ENCODE results near the gene PPP1R3A. TPM values are rescaled to one million over a fixed set of nuclear protein-coding genes. Genes with fewer than 3 reads are reported as not detected.

Gene PPP1R3A
- total RNA-seq, 1 donor from 2014 or later, result not detected

- Mint-ChIP-seq H3K27me3 (peaks cover 18% of the 10 kb centered on the region), H3K9me3 (ENCODE audit: low read depth) (no peaks in the 10 kb centered on the region), H3K4me1 (ENCODE audit: low read depth) (no peaks in the 10 kb centered on the region), H3K36me3 (ENCODE audit: insufficient read depth) (no peaks in the 10 kb centered on the region), H3K27ac (no peak overlapping the region), H3K4me3 (ENCODE audit: low read depth) (no peak overlapping the region)
- TF ChIP-seq, protein P1, sequence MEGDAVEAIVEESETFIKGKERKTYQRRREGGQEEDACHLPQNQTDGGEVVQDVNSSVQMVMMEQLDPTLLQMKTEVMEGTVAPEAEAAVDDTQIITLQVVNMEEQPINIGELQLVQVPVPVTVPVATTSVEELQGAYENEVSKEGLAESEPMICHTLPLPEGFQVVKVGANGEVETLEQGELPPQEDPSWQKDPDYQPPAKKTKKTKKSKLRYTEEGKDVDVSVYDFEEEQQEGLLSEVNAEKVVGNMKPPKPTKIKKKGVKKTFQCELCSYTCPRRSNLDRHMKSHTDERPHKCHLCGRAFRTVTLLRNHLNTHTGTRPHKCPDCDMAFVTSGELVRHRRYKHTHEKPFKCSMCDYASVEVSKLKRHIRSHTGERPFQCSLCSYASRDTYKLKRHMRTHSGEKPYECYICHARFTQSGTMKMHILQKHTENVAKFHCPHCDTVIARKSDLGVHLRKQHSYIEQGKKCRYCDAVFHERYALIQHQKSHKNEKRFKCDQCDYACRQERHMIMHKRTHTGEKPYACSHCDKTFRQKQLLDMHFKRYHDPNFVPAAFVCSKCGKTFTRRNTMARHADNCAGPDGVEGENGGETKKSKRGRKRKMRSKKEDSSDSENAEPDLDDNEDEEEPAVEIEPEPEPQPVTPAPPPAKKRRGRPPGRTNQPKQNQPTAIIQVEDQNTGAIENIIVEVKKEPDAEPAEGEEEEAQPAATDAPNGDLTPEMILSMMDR (IDR thresholded peaks at IDR 0.05; ENCODE audit: unreplicated experiment), result no peak
- no peak for DNase-seq (ENCODE audit: low spot score, unreplicated experiment)
These were observed 14.3 kb downstream of the PPP1R3A start for GRCh38 chr7:113904521-113904920.

DNA sequence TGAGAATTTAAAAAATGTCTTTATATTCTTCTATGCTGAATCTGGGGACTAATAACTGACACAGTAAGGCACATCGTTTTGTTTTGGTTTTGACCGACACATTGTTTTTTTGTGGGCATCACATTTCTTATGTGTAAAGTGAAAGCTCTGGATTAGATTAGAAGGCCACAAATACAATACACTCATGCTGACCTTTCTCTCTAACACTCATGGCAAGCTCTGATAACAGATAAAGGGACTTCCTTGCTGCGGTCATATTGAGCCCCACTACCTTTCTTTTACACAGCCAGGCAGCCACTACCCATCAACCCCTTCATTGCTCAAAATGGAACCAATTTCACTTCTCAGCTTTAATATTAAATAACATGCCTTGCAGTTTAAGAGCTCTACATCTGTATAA is 26.0 kb downstream of the PPP1R3A start:
- TF ChIP-seq, protein P1 (IDR thresholded peaks at IDR 0.05; ENCODE audit: unreplicated experiment), result no peak
- Mint-ChIP-seq H3K9me3 (ENCODE audit: low read depth) (no peaks in the 10 kb centered on the region), H3K4me1 (ENCODE audit: low read depth) (peaks cover 8% of the 10 kb centered on the region), H3K27ac (no peak overlapping the region), H3K36me3 (ENCODE audit: insufficient read depth) (no peaks in the 10 kb centered on the region), H3K4me3 (ENCODE audit: low read depth) (no peak overlapping the region), H3K27me3 (peaks cover 20% of the 10 kb centered on the region)
- DNase-seq (ENCODE audit: low spot score, unreplicated experiment), result no peak

- no peak overlapping the region for H3K4me3 Mint-ChIP-seq (ENCODE audit: low read depth)
- peaks cover 8% of the 10 kb centered on the region for H3K4me1 Mint-ChIP-seq (ENCODE audit: low read depth)
- H3K9me3 Mint-ChIP-seq (ENCODE audit: low read depth), result no peaks in the 10 kb centered on the region
- no peak for DNase-seq (ENCODE audit: low spot score, unreplicated experiment)
- H3K27me3 Mint-ChIP-seq, result peaks cover 20% of the 10 kb centered on the region
- H3K27ac Mint-ChIP-seq, result no peak overlapping the region
- no peaks in the 10 kb centered on the region for H3K36me3 Mint-ChIP-seq (ENCODE audit: insufficient read depth)
- TF ChIP-seq, protein P1 (IDR thresholded peaks at IDR 0.05; ENCODE audit: unreplicated experiment), result no peak
These were observed 27.0 kb downstream of the PPP1R3A start for GRCh38 chr7:113891828-113892227.

DNA sequence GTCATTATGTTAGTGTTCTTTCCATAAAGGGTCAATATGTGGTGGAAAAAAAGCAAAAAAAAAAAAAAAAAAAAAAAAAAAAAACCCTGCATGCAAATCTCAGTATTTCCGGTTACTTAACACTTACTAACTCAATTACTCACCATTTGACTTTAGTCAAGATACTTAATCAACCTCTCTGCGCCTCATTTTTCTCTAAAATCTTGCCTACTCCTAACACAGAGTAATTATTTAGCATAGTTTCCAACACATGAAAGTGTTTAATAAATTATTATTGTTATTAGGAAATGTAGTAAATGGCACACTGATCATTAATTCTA is 27.8 kb downstream of the PPP1R3A start:
- Mint-ChIP-seq H3K4me1 (ENCODE audit: low read depth) (peaks cover 8% of the 10 kb centered on the region), H3K27ac (no peak overlapping the region), H3K27me3 (peaks cover 20% of the 10 kb centered on the region), H3K9me3 (ENCODE audit: low read depth) (peaks cover 3% of the 10 kb centered on the region), H3K36me3 (ENCODE audit: insufficient read depth) (no peaks in the 10 kb centered on the region), H3K4me3 (ENCODE audit: low read depth) (no peak overlapping the region)
- TF ChIP-seq, protein P1 (IDR thresholded peaks at IDR 0.05; ENCODE audit: unreplicated experiment), result no peak
- DNase-seq (ENCODE audit: low spot score, unreplicated experiment), result no peak

GRCh38 chr7:113890331-113891030 is 28.3 kb downstream of the PPP1R3A start:
- Mint-ChIP-seq H3K4me3 (ENCODE audit: low read depth) (no peak overlapping the region), H3K27me3 (peaks cover 20% of the 10 kb centered on the region), H3K36me3 (ENCODE audit: insufficient read depth) (no peaks in the 10 kb centered on the region), H3K27ac (no peak overlapping the region), H3K9me3 (ENCODE audit: low read depth) (peaks cover 3% of the 10 kb centered on the region), H3K4me1 (ENCODE audit: low read depth) (peaks cover 8% of the 10 kb centered on the region)
- TF ChIP-seq, protein P1 (IDR thresholded peaks at IDR 0.05; ENCODE audit: unreplicated experiment), result no peak
- DNase-seq (ENCODE audit: low spot score, unreplicated experiment), result no peak

Data from progenitor cell of endocrine pancreas (in vitro differentiated cells).